Fibroblast of lung (primary cell): ENCODE data around the gene FAAP100. TPM values are rescaled to one million over a fixed set of nuclear protein-coding genes. Genes with fewer than 3 reads are reported as not detected.

Experiments
- DNase-seq, 2 donors: peaks; one replicate each; pipeline versions ENCODE4 v3.0.0 to v3.0.0-alpha.2; 2010; ENCODE audit warnings: low read depth in 2 of 2
- H2AFZ ChIP-seq: 2 replicates; pipeline ENCODE4 v1.5.1; 2012; ENCODE audit warnings: low read length, control low read depth, inconsistent platforms
- H3K27ac ChIP-seq: 2 replicates; pipeline ENCODE4 v1.5.1; 2011; ENCODE audit warnings: low read length, control low read depth; ENCODE audit not compliant: insufficient read depth
- H3K27me3 ChIP-seq: 2 replicates; pipeline ENCODE4 v1.5.1; 2011; ENCODE audit warnings: mild to moderate bottlenecking, low read length; ENCODE audit not compliant: control insufficient read depth, insufficient read depth
- H3K36me3 ChIP-seq: 2 replicates; pipeline ENCODE4 v1.5.1; 2011; ENCODE audit warnings: low read length; ENCODE audit not compliant: control insufficient read depth, insufficient read depth
- H3K4me1 ChIP-seq: 2 replicates; pipeline ENCODE4 v1.5.1; 2011; ENCODE audit warnings: low read length; ENCODE audit not compliant: control insufficient read depth, insufficient read depth; ENCODE audit errors: extremely low read depth
- H3K4me2 ChIP-seq: 2 replicates; pipeline ENCODE4 v1.5.1; 2011; ENCODE audit warnings: low read length, control low read depth; ENCODE audit not compliant: insufficient read depth; ENCODE audit errors: extremely low read depth
- H3K4me3 ChIP-seq, 4 experiments: fragments of 200-600 bp in 1 of 4; sonication (generic) in 1 of 4; replicated peaks in 1 of 4; 2 replicates each; pipeline ENCODE4 v1.5.1; 2011 to 2016; ENCODE audit warnings: low read length in 4 of 4, low read depth in 3 of 4, mild to moderate bottlenecking in 3 of 4, control low read depth in 2 of 4, inconsistent platforms in 1 of 4, mixed read lengths in 1 of 4; ENCODE audit not compliant: insufficient read depth in 1 of 4; ENCODE audit errors: control extremely low read depth in 1 of 4
- H3K79me2 ChIP-seq: 2 replicates; pipeline ENCODE4 v1.5.1; 2012; ENCODE audit warnings: mild to moderate bottlenecking, low read length, inconsistent platforms; ENCODE audit not compliant: control insufficient read depth, insufficient read depth
- H3K9ac ChIP-seq: 2 replicates; pipeline ENCODE4 v1.5.1; 2011; ENCODE audit warnings: mild to moderate bottlenecking, low read length, control low read depth; ENCODE audit not compliant: insufficient read depth
- H3K9me3 ChIP-seq: 2 replicates; pipeline ENCODE4 v1.5.1; 2012; ENCODE audit warnings: low read depth, low read length; ENCODE audit not compliant: control insufficient read depth, insufficient read depth
- H4K20me1 ChIP-seq: 2 replicates; pipeline ENCODE4 v1.5.1; 2011; ENCODE audit warnings: low read length; ENCODE audit not compliant: control insufficient read depth, insufficient read depth; ENCODE audit errors: extremely low read depth
- CTCF ChIP-seq, 2 donors: IDR thresholded peaks in 1 of 2; conservative IDR thresholded peaks in 1 of 2; 1 replicate in 1 of 2; 2 replicates in 1 of 2; pipeline ENCODE4 v1.5.1; 2011 to 2012; ENCODE audit warnings: low read length in 2 of 2, control low read depth in 1 of 2, inconsistent platforms in 1 of 2, low read depth in 1 of 2, mild to moderate bottlenecking in 1 of 2
- EZH2 ChIP-seq: IDR thresholded peaks from 2 replicates; pipeline ENCODE4 v1.5.1; 2012; ENCODE audit warnings: low read length, control low read depth, mild to moderate bottlenecking; ENCODE audit errors: missing control alignments
- polyA plus RNA-seq, 2 donors: library from polyadenylated mRNA; depleted of rRNA in 1 of 2; stranded (reverse) in 1 of 2; unstranded in 1 of 2; fragments of >200 nt; gene quantifications; 2 replicates each; pipeline ENCODE4 v1.2.1, GENCODE V29; 2011 to 2012; ENCODE audit warnings: missing spikeins in 1 of 2
- total RNA-seq: library from RNA; depleted of rRNA; stranded (reverse); fragments of >200 nt; gene quantifications from 2 replicates; pipeline ENCODE4 v1.2.1, GENCODE V29; 2014

FAAP100 gene
- total and polyA plus RNA-seq, 2 donors (not counting 1 experiment from before 2014, with no cell fraction given), result 6.7 to 10.4 TPM

- Histone ChIP-seq H3K27ac (no peak overlapping the region), H3K4me1 (peaks cover 2% of the 10 kb centered on the region), H4K20me1 (no peaks in the 10 kb centered on the region), H3K79me2 (no peaks in the 10 kb centered on the region), H3K9ac (no peak overlapping the region), H3K27me3 (peaks cover 4% of the 10 kb centered on the region), H3K4me2 (no peak overlapping the region), H3K36me3 (no peaks in the 10 kb centered on the region), H3K4me3 (no peak overlapping the region), H2AFZ (no peak overlapping the region), H3K9me3 (no peaks in the 10 kb centered on the region)
- TF ChIP-seq CTCF (conservative IDR thresholded peaks at IDR 0.05 in 1 of 2, IDR thresholded peaks at IDR 0.05 in 1 of 2; ENCODE audit: low read depth in 1 of 2, low read length in 2 of 2) (no peak), EZH2 (no peak)
- DNase-seq, result no peak
These were observed 27.9 kb downstream of the FAAP100 start for GRCh38 chr17:81524039-81524864.

GRCh38 chr17:81523402-81524038 lies 28.6 kb downstream of the FAAP100 start:
- H3K27me3 ChIP-seq, result peaks cover 4% of the 10 kb centered on the region
- H4K20me1 ChIP-seq, result no peaks in the 10 kb centered on the region
- no peaks in the 10 kb centered on the region for H3K9me3 ChIP-seq
- no peak overlapping the region for H2AFZ ChIP-seq
- H3K36me3 ChIP-seq, result no peaks in the 10 kb centered on the region
- H3K4me3 ChIP-seq, result peak overlapping the region in 1 of 4 experiments; percentile 7
- H3K79me2 ChIP-seq, result no peaks in the 10 kb centered on the region
- H3K4me2 ChIP-seq, result peak overlapping the region; percentile 29
- H3K27ac ChIP-seq, result no peak overlapping the region
- H3K4me1 ChIP-seq, result peaks cover 7% of the 10 kb centered on the region
- H3K9ac ChIP-seq, result no peak overlapping the region
- TF ChIP-seq EZH2, result no peak
- peak in 1 of 2 donors; percentile 44 for TF ChIP-seq CTCF (conservative IDR thresholded peaks at IDR 0.05 in 1 of 2, IDR thresholded peaks at IDR 0.05 in 1 of 2; ENCODE audit: low read depth in 1 of 2, low read length in 2 of 2)
- DNase-seq, result peak in 1 of 2 donors; percentile 54
